Measurements from ENCODE around the gene BBS2. TPM values are rescaled to one million over a fixed set of nuclear protein-coding genes. Genes with fewer than 3 reads are reported as not detected.

The BBS2 gene
- total RNA-seq, 1 donor from 2014 or later = 64.5 TPM

DNA sequence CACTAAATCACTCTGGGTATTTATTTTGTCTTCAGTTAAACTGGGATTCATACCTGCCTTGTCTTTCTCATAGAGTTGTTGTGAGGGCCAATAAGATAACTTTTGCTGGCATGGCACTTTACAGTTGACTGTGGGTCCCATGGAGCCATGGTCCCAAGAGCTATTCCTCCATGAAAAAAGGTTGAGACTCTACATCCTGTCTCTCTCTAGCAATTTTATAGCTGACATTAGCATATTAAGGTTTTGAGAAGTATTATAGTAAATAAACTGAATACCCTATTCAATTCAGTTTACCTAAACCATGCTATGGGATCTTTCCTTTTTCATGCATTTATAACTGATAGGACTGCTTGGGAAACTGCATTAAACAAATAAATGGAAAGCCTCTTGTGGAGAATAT lies 51.0 kb downstream of the BBS2 start:
- Mint-ChIP-seq H3K4me1 (no peaks in the 10 kb centered on the region), H3K27ac (no peak overlapping the region), H3K36me3 (peaks cover 36% of the 10 kb centered on the region), H3K9me3 (no peaks in the 10 kb centered on the region), H3K27me3 (ENCODE audit: insufficient read depth, low read depth) (no peaks in the 10 kb centered on the region), H3K4me3 (no peak overlapping the region)
- TF ChIP-seq, protein P1, sequence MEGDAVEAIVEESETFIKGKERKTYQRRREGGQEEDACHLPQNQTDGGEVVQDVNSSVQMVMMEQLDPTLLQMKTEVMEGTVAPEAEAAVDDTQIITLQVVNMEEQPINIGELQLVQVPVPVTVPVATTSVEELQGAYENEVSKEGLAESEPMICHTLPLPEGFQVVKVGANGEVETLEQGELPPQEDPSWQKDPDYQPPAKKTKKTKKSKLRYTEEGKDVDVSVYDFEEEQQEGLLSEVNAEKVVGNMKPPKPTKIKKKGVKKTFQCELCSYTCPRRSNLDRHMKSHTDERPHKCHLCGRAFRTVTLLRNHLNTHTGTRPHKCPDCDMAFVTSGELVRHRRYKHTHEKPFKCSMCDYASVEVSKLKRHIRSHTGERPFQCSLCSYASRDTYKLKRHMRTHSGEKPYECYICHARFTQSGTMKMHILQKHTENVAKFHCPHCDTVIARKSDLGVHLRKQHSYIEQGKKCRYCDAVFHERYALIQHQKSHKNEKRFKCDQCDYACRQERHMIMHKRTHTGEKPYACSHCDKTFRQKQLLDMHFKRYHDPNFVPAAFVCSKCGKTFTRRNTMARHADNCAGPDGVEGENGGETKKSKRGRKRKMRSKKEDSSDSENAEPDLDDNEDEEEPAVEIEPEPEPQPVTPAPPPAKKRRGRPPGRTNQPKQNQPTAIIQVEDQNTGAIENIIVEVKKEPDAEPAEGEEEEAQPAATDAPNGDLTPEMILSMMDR (IDR thresholded peaks at IDR 0.05) = no peak
- TF ChIP-seq EZH2phosphoT487 (IDR thresholded peaks at IDR 0.05) = no peak
- TF ChIP-seq EZH2 (IDR thresholded peaks at IDR 0.05) = no peak
- no peak overlapping the region for H3K4me2 ChIP-seq
- no peak overlapping the region for H3K9ac ChIP-seq
- H3K27ac ChIP-seq = no peak overlapping the region
- no peaks in the 10 kb centered on the region for H3K79me2 ChIP-seq (ENCODE audit: low read depth)
- no peak overlapping the region for H3K4me3 ChIP-seq
- no peaks in the 10 kb centered on the region for H3F3A ChIP-seq (ENCODE audit: low read depth)
- H3K27me3 ChIP-seq = no peaks in the 10 kb centered on the region
- H3K36me3 ChIP-seq = peaks cover 23% of the 10 kb centered on the region
- no peaks in the 10 kb centered on the region for H3K4me1 ChIP-seq
- H4K20me1 ChIP-seq (ENCODE audit: low read depth) = no peaks in the 10 kb centered on the region
- H2AFZ ChIP-seq (replicated peaks) = no peak overlapping the region
- no peak for DNase-seq (ENCODE audit: low spot score)
- no peaks in the 10 kb centered on the region for H3K9me3 ChIP-seq (ENCODE audit: low read depth)

DNA sequence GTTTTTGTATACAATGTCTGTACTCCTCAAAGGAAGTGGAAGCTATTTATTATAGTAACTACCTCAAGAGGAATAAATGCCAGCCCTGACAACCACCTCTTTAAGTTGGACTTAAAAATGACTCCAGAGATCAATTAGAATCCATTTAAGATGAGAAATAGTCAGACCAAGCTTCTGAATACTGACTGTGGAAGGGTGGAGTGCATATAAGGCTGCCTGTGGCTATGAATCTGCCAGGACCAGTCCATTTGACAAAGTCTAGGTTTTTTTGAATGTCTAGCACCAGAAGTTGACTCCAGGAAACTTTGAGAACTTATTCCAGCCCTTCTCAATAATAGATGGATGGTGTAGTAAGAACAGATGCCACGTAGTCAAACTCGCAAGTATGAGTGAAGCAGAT lies 53.5 kb downstream of the BBS2 start:
- TF ChIP-seq EZH2 (IDR thresholded peaks at IDR 0.05) (no peak), EZH2phosphoT487 (IDR thresholded peaks at IDR 0.05) (no peak)
- TF ChIP-seq, protein P1 (IDR thresholded peaks at IDR 0.05) = no peak
- no peaks in the 10 kb centered on the region for H4K20me1 ChIP-seq (ENCODE audit: low read depth)
- Mint-ChIP-seq H3K4me1 (no peaks in the 10 kb centered on the region), H3K27ac (no peak overlapping the region), H3K9me3 (no peaks in the 10 kb centered on the region), H3K36me3 (peaks cover 32% of the 10 kb centered on the region), H3K27me3 (ENCODE audit: insufficient read depth, low read depth) (no peaks in the 10 kb centered on the region), H3K4me3 (no peak overlapping the region)
- H3K36me3 ChIP-seq = peaks cover 23% of the 10 kb centered on the region
- H2AFZ ChIP-seq (replicated peaks) = no peak overlapping the region
- no peaks in the 10 kb centered on the region for H3K79me2 ChIP-seq (ENCODE audit: low read depth)
- H3K27ac ChIP-seq = no peak overlapping the region
- no peak overlapping the region for H3K9ac ChIP-seq
- no peak for DNase-seq (ENCODE audit: low spot score)
- H3K4me3 ChIP-seq = no peak overlapping the region
- H3K4me2 ChIP-seq = no peak overlapping the region
- H3K4me1 ChIP-seq = no peaks in the 10 kb centered on the region
- H3K9me3 ChIP-seq (ENCODE audit: low read depth) = no peaks in the 10 kb centered on the region
- H3F3A ChIP-seq (ENCODE audit: low read depth) = no peaks in the 10 kb centered on the region
- no peaks in the 10 kb centered on the region for H3K27me3 ChIP-seq

DNA sequence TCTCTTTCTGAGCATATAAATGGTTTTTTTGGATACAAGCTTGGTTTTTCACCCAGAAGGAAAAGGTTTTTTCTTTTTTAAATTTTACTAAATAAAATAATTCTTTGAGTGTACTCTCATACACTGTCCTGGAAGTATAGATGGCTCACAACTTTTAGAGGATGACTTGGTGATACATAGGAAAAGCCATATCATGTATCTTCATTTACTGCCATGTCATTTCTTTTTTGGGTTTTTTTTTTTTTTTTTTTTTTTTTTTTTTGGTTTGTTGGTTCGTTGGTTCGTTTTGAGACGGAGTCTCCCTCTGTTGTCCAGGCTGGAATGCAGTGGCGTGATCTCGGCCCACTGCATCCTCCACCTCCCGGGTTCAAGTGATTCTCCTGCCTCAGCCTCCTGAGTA lies 56.7 kb downstream of the BBS2 start:
- H3K9me3 ChIP-seq (ENCODE audit: low read depth) = no peaks in the 10 kb centered on the region
- H2AFZ ChIP-seq (replicated peaks) = no peak overlapping the region
- Mint-ChIP-seq H3K27me3 (ENCODE audit: insufficient read depth, low read depth) (no peaks in the 10 kb centered on the region), H3K4me3 (no peak overlapping the region), H3K4me1 (no peaks in the 10 kb centered on the region), H3K27ac (no peak overlapping the region), H3K36me3 (peaks cover 27% of the 10 kb centered on the region), H3K9me3 (no peaks in the 10 kb centered on the region)
- H3K79me2 ChIP-seq (ENCODE audit: low read depth) = no peaks in the 10 kb centered on the region
- H3K4me3 ChIP-seq = no peak overlapping the region
- DNase-seq (ENCODE audit: low spot score) = no peak
- H3K4me2 ChIP-seq = no peak overlapping the region
- H3K4me1 ChIP-seq = no peaks in the 10 kb centered on the region
- H3K27me3 ChIP-seq = no peaks in the 10 kb centered on the region
- no peaks in the 10 kb centered on the region for H4K20me1 ChIP-seq (ENCODE audit: low read depth)
- TF ChIP-seq EZH2phosphoT487 (IDR thresholded peaks at IDR 0.05) (no peak), EZH2 (IDR thresholded peaks at IDR 0.05) (no peak)
- TF ChIP-seq, protein P1 (IDR thresholded peaks at IDR 0.05) = no peak
- no peak overlapping the region for H3K27ac ChIP-seq
- H3F3A ChIP-seq (ENCODE audit: low read depth) = no peaks in the 10 kb centered on the region
- peaks cover 28% of the 10 kb centered on the region for H3K36me3 ChIP-seq
- no peak overlapping the region for H3K9ac ChIP-seq

Measured in neural progenitor cell (in vitro differentiated cells).